K562 (cell line): ENCODE data around the gene NPB. TPM values are rescaled to one million over a fixed set of nuclear protein-coding genes. Genes with fewer than 3 reads are reported as not detected.

Experiments
- HNRNPUL1 ChIP-seq: fragments of 200-400 bp; formaldehyde crosslinking; IDR thresholded peaks from 2 replicates; pipeline ENCODE4 v1.6.1; 2017; ENCODE audit warnings: low read length
- KLF1 ChIP-seq: fragments of 450-650 bp; IDR thresholded peaks from 2 replicates; pipeline ENCODE4 v1.6.1; 2016; ENCODE audit warnings: missing genetic modification characterization, missing compliant biosample characterization
- NONO ChIP-seq, 2 experiments: fragments of 200-400 bp in 1 of 2; fragments of 450-650 bp in 1 of 2; formaldehyde crosslinking in 1 of 2; IDR thresholded peaks; 2 replicates each; pipeline ENCODE4 v1.6.1; 2017; ENCODE audit warnings: low read depth in 2 of 2, mild to moderate bottlenecking in 2 of 2, moderate library complexity in 2 of 2, low read length in 1 of 2
- POLR2B ChIP-seq: fragments of 450-650 bp; IDR thresholded peaks from 2 replicates; pipeline ENCODE4 v1.6.1; 2018; ENCODE audit warnings: low read depth; ENCODE audit not compliant: partially characterized antibody
- RNF219 ChIP-seq: fragments of 250-450 bp; sonication (Bioruptor Pico); IDR thresholded peaks from 2 replicates; pipeline ENCODE4 v1.5.0; 2022; ENCODE audit warnings: mild to moderate bottlenecking
- SRSF9 ChIP-seq: fragments of 200-400 bp; formaldehyde crosslinking; IDR thresholded peaks from 2 replicates; pipeline ENCODE4 v1.6.1; 2017; ENCODE audit warnings: low read depth, low read length, borderline replicate concordance
- ZNF140 ChIP-seq: fragments of 250-450 bp; sonication (Bioruptor Pico); IDR thresholded peaks from 2 replicates; pipeline ENCODE4 v1.8.0; 2021; ENCODE audit warnings: moderate library complexity, mild to moderate bottlenecking, inconsistent platforms
- polyA plus RNA-seq, 8 experiments: library from polyadenylated mRNA; depleted of rRNA in 4 of 8; stranded (reverse) in 5 of 8; unstranded in 3 of 8; fragments of >200 nt; fragmentation: Nextera tagmentation in 2 of 8; fragmentation: Illumina TruSeq in 1 of 8; extraction: Ambion mirVana in 2 of 8; extraction: Trizol in 1 of 8; gene quantifications; 2 replicates each; pipeline versions ENCODE4 v1.2.1 to v1.2.3, GENCODE V29; 2011 to 2014; ENCODE audit warnings: inconsistent platforms in 1 of 8, missing spikeins in 1 of 8
- total RNA-seq, 7 experiments: library from RNA; depleted of rRNA in 6 of 7; stranded (reverse); fragments of >200 nt in 6 of 7; fragmentation: Illumina TruSeq in 2 of 7; extraction: Trizol in 2 of 7; gene quantifications; 2 replicates each; pipeline versions ENCODE4 v1.2.1 to v1.2.3, GENCODE V29; 2011 to 2021; ENCODE audit warnings: low replicate concordance in 1 of 7
- TF ChIP-seq, protein P1 (sequence below): sonication (generic); formaldehyde crosslinking; IDR thresholded peaks from 2 replicates; pipeline ENCODE4 v1.9.0; 2022; ENCODE audit warnings: mild to moderate bottlenecking, missing genetic modification reagents
- TF ChIP-seq, protein P2 (sequence below): fragments of 450-650 bp; IDR thresholded peaks from 2 replicates; pipeline ENCODE4 v1.6.1; 2016; ENCODE audit warnings: mild to moderate bottlenecking, moderate library complexity
- TF ChIP-seq, protein P3 (sequence below): fragments of 450-650 bp; IDR thresholded peaks from 2 replicates; pipeline ENCODE4 v1.6.1; 2016; ENCODE audit warnings: mild to moderate bottlenecking

The NPB gene
- total and polyA plus RNA-seq, 9 of the 15 experiments (the other 6 are each of a cell fraction or from before 2014, with no cell fraction given), result 0.03 to 0.61 (median 0.14) TPM; not detected in 2

- TF ChIP-seq, protein P1, sequence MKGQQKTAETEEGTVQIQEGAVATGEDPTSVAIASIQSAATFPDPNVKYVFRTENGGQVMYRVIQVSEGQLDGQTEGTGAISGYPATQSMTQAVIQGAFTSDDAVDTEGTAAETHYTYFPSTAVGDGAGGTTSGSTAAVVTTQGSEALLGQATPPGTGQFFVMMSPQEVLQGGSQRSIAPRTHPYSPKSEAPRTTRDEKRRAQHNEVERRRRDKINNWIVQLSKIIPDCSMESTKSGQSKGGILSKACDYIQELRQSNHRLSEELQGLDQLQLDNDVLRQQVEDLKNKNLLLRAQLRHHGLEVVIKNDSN (CRISPR knock-in tag), result no peak
- TF ChIP-seq, protein P2, sequence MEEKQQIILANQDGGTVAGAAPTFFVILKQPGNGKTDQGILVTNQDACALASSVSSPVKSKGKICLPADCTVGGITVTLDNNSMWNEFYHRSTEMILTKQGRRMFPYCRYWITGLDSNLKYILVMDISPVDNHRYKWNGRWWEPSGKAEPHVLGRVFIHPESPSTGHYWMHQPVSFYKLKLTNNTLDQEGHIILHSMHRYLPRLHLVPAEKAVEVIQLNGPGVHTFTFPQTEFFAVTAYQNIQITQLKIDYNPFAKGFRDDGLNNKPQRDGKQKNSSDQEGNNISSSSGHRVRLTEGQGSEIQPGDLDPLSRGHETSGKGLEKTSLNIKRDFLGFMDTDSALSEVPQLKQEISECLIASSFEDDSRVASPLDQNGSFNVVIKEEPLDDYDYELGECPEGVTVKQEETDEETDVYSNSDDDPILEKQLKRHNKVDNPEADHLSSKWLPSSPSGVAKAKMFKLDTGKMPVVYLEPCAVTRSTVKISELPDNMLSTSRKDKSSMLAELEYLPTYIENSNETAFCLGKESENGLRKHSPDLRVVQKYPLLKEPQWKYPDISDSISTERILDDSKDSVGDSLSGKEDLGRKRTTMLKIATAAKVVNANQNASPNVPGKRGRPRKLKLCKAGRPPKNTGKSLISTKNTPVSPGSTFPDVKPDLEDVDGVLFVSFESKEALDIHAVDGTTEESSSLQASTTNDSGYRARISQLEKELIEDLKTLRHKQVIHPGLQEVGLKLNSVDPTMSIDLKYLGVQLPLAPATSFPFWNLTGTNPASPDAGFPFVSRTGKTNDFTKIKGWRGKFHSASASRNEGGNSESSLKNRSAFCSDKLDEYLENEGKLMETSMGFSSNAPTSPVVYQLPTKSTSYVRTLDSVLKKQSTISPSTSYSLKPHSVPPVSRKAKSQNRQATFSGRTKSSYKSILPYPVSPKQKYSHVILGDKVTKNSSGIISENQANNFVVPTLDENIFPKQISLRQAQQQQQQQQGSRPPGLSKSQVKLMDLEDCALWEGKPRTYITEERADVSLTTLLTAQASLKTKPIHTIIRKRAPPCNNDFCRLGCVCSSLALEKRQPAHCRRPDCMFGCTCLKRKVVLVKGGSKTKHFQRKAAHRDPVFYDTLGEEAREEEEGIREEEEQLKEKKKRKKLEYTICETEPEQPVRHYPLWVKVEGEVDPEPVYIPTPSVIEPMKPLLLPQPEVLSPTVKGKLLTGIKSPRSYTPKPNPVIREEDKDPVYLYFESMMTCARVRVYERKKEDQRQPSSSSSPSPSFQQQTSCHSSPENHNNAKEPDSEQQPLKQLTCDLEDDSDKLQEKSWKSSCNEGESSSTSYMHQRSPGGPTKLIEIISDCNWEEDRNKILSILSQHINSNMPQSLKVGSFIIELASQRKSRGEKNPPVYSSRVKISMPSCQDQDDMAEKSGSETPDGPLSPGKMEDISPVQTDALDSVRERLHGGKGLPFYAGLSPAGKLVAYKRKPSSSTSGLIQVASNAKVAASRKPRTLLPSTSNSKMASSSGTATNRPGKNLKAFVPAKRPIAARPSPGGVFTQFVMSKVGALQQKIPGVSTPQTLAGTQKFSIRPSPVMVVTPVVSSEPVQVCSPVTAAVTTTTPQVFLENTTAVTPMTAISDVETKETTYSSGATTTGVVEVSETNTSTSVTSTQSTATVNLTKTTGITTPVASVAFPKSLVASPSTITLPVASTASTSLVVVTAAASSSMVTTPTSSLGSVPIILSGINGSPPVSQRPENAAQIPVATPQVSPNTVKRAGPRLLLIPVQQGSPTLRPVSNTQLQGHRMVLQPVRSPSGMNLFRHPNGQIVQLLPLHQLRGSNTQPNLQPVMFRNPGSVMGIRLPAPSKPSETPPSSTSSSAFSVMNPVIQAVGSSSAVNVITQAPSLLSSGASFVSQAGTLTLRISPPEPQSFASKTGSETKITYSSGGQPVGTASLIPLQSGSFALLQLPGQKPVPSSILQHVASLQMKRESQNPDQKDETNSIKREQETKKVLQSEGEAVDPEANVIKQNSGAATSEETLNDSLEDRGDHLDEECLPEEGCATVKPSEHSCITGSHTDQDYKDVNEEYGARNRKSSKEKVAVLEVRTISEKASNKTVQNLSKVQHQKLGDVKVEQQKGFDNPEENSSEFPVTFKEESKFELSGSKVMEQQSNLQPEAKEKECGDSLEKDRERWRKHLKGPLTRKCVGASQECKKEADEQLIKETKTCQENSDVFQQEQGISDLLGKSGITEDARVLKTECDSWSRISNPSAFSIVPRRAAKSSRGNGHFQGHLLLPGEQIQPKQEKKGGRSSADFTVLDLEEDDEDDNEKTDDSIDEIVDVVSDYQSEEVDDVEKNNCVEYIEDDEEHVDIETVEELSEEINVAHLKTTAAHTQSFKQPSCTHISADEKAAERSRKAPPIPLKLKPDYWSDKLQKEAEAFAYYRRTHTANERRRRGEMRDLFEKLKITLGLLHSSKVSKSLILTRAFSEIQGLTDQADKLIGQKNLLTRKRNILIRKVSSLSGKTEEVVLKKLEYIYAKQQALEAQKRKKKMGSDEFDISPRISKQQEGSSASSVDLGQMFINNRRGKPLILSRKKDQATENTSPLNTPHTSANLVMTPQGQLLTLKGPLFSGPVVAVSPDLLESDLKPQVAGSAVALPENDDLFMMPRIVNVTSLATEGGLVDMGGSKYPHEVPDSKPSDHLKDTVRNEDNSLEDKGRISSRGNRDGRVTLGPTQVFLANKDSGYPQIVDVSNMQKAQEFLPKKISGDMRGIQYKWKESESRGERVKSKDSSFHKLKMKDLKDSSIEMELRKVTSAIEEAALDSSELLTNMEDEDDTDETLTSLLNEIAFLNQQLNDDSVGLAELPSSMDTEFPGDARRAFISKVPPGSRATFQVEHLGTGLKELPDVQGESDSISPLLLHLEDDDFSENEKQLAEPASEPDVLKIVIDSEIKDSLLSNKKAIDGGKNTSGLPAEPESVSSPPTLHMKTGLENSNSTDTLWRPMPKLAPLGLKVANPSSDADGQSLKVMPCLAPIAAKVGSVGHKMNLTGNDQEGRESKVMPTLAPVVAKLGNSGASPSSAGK, result no peak
- TF ChIP-seq POLR2B (peak; percentile 35), SRSF9 (no peak), ZNF140 (CRISPR knock-in tag) (no peak), KLF1 (no peak), RNF219 (no peak), HNRNPUL1 (peak; percentile 77), NONO (IDR thresholded peaks at IDR 0.05; ENCODE audit: low read depth in 2 of 2, low read length in 1 of 2) (no peak)
- TF ChIP-seq, protein P3, sequence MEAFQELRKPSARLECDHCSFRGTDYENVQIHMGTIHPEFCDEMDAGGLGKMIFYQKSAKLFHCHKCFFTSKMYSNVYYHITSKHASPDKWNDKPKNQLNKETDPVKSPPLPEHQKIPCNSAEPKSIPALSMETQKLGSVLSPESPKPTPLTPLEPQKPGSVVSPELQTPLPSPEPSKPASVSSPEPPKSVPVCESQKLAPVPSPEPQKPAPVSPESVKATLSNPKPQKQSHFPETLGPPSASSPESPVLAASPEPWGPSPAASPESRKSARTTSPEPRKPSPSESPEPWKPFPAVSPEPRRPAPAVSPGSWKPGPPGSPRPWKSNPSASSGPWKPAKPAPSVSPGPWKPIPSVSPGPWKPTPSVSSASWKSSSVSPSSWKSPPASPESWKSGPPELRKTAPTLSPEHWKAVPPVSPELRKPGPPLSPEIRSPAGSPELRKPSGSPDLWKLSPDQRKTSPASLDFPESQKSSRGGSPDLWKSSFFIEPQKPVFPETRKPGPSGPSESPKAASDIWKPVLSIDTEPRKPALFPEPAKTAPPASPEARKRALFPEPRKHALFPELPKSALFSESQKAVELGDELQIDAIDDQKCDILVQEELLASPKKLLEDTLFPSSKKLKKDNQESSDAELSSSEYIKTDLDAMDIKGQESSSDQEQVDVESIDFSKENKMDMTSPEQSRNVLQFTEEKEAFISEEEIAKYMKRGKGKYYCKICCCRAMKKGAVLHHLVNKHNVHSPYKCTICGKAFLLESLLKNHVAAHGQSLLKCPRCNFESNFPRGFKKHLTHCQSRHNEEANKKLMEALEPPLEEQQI, result no peak
Measured at GRCh38 chr17:81866440-81867169, 35.4 kb upstream of the NPB start (continued).
